ENCODE data around the gene SGCD.

The SGCD gene

DNA sequence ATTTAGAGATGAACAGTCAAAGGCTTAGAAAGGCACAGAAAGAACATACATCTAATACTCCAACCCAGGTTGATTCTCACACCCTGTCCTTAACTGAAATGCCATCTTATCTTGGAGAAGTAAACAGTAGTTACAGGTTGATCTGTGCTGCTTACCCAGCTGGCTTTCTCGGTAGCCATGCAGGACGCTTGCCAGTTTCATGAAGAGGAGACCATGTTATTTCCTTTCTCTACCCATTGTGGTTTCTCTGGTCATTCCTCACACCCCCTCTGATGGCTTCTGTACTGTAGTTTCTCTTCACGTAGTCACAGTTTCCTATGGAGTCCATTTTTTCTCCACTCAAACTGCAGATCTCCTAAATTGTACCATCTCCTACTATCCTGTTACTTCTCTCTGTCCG lies 206.0 kb downstream of the SGCD start:
- no peak for TF ChIP-seq POLR2A (IDR thresholded peaks at IDR 0.05; ENCODE audit: low read depth, low read length)
- no peak for FAIRE-seq
- no peak for DNase-seq (ENCODE audit: insufficient read length, low spot score)

DNA sequence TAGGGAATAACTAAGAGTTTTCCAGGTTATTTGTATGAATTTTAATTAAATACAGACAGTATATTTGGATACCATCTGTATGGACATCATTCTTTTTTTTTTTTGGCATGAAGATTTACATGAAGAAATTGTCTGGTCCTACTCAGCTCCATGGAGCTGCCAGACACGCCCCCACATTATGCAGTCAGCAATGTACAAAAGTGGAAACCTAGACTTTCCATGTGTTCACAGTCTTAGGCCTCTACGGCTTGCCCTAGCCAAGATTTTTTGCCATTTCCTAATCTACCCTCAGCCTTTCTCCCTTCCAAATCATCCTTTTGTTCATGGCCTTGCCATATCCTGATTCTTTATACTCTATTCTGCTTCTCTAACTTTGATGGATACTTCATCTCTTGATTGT lies 207.1 kb downstream of the SGCD start:
- no peak for FAIRE-seq
- DNase-seq (ENCODE audit: insufficient read length, low spot score) = no peak
- TF ChIP-seq POLR2A (IDR thresholded peaks at IDR 0.05; ENCODE audit: low read depth, low read length) = no peak

DNA sequence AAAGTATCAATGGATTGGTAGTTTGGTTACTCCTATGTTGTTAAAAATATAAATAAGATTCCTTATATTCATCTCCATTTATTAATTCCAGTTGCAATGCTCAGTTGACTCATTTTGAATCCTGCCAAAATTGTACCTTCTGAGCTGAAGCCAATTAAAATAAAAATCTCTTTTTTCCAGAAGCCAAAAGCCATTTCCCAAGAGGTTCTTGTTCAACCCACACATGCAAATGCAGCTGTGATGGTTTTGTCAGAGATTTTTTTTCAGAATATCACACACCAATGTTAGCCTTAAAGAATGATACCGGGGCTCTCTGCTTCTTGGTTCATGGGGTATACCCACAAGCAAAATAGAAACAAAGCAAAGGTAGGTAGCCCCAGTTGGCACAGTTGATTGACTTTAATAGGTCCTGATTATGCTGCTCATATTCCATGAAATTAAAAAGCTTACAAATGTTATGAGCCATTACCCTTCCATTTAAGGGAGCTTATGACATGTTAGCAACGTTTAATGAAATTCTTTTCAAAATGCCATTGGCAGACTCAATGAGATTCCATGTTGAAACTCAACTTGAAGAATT lies 208.0 kb downstream of the SGCD start:
- FAIRE-seq = no peak
- no peak for DNase-seq (ENCODE audit: insufficient read length, low spot score)
- no peak for TF ChIP-seq POLR2A (IDR thresholded peaks at IDR 0.05; ENCODE audit: low read depth, low read length)

DNA sequence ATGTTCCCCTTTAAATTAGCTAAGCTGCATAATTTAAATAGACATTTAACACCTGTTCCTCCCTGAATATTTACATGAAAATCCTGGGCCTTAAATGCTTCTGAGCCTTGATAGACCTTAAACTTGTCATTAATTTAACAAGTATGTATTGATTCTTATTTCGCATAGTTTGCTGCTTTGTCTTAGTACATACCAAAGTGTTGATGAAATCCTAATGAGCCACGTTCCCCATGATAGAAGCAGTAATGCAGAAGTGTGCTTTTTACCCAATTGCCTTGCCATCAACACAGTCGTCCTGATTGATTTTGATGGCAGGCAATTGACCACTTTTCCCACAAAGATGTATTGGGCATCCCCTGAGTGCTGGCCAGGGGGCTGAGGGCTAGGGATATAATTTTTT lies 213.5 kb downstream of the SGCD start:
- DNase-seq (ENCODE audit: insufficient read length, low spot score) (no peak), FAIRE-seq (no peak)
- TF ChIP-seq POLR2A (IDR thresholded peaks at IDR 0.05; ENCODE audit: low read depth, low read length) = no peak

DNA sequence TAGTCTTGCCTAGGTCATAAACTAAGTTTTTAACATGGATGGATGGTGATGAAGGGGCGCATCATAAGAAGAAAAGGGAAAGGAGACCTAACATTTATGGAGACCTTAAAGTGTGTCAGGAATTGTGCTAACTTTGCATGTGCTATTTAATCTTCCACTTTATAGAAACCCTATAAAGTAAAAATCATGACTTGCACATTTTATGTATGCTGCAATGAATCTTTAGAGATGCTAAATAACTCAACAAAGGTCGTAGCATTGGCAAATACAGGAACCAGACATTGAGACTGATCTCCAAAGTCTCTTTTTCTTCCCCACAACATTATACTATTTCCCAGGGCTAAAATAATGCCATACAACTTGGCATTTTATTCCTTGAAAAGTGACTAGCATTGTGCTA lies 214.6 kb downstream of the SGCD start:
- DNase-seq (ENCODE audit: insufficient read length, low spot score) (no peak), FAIRE-seq (no peak)
- no peak for TF ChIP-seq POLR2A (IDR thresholded peaks at IDR 0.05; ENCODE audit: low read depth, low read length)

DNA sequence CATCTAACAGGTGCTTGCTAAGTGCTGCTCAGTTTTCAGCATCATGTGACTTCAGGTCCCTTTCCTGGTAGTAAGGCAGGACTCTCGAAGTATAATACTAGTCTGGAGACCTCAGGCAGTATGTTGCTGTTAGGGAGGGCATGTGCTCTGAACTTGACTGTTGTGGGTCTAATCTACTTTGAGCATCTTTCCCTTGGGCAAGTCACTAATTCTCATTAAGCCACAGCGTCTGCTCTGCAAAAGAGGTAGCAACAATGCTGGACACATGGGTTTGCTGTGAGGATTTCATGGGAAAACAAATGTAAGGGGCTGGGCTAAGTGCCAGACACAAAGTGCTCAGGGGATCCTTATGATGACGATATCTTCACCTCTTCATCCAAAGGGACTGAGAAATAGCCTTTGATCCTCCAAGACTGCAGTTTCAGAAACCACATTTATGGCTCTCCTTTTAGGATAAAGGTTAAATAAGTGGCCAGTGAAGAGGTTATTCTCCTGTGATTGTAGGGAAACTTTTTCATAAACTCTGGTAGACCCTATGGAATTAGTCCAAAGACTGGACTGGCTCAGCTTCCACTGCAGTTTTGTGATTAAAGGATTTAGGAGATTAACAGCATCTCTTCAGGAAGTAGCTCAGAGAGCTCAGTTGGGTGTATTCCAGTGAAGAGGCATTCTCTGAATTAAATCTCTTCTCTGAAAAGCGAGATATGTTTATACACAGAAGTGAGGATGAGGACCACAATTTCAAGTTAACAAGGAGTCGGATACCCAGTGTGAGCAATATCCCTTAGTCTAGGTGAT lies 216.6 kb downstream of the SGCD start:
- TF ChIP-seq POLR2A (IDR thresholded peaks at IDR 0.05; ENCODE audit: low read depth, low read length) = no peak
- DNase-seq (ENCODE audit: insufficient read length, low spot score) = no peak
- FAIRE-seq = no peak

DNA sequence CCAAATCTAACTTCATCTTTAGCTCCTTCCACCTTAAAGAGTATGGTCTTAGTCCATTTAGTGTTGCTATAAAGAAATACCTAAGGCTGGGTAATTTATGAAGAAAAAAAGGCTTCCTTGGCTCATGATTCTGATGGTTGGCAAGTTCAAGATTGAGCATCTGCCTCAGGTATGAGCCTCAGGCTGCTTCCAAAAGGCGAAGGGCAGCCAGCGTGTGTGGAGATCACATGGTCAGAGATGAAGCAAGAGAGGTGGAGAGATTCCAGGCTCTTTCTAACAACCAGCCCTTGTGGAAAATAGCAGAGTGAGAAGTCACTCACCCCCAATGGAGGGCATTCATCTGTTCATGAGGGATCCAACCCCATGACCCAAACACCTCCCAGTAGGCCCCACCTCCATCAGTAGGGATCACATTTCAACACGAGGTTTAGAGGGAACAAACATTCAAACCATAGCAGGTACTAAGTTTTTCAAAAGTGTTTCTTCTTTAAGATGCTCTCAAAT lies 225.9 kb downstream of the SGCD start:
- FAIRE-seq = no peak

DNA sequence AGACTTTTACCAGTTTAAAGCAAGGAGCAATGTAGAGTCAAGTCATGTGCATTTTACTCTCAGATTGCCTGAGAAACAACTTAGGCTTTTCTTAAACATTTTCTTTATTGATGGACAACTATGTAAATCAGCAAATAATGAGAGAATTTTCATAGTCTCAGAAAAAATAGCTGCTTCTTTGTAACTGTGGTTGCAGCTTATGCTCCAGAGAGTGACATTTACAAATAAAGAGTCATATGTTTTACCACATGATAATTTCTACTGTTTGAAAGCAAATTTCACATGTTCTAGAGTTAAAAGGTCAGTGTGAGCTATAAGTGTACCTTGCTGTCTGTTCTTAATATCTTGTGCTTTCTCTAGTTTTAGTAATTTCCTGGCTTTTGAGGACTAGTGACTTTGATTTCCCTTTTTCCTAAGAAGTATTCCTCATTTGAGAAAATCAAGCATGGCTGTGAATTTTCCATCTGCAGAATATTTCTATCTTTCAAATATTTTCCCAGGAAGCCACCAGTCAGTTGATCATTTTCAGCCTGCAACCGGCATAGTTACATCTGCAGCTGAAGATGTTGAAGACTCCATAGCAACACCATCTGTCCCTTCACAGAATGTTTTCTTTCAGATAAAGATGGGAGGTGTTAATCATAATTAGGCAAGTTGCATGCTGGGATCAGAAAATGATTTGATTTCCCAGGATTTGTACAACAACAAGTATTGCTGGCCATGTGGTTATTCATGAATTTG lies 229.9 kb downstream of the SGCD start:
- FAIRE-seq (no peak), DNase-seq (ENCODE audit: insufficient read length, low spot score) (no peak)
- no peak for TF ChIP-seq POLR2A (IDR thresholded peaks at IDR 0.05; ENCODE audit: low read depth, low read length)

More for the DNA sequence above, 225.9 kb downstream of the SGCD start:
- DNase-seq (ENCODE audit: insufficient read length, low spot score) = no peak
- TF ChIP-seq POLR2A (IDR thresholded peaks at IDR 0.05; ENCODE audit: low read depth, low read length) = no peak

DNA sequence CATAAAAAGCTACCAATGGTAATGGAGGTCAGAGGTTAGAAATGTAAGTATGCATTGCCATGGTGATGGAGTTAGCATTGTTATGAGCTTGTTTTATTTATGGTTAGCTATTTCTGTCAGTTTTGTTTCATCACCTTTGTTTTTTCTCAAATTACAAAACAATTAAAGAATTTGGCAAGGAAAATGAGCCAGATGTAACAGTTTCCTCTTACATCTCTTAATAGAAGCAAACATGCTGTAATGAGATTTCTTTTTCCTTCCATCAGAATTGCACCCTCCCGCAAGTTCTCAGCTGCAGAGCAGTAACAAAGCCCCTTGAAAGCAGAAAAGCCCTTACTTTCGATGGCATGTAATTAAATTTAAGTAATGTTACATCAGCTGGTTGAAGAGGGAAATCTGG lies 233.0 kb downstream of the SGCD start:
- FAIRE-seq = no peak
- no peak for TF ChIP-seq POLR2A (IDR thresholded peaks at IDR 0.05; ENCODE audit: low read depth, low read length)
- no peak for DNase-seq (ENCODE audit: insufficient read length, low spot score)

DNA sequence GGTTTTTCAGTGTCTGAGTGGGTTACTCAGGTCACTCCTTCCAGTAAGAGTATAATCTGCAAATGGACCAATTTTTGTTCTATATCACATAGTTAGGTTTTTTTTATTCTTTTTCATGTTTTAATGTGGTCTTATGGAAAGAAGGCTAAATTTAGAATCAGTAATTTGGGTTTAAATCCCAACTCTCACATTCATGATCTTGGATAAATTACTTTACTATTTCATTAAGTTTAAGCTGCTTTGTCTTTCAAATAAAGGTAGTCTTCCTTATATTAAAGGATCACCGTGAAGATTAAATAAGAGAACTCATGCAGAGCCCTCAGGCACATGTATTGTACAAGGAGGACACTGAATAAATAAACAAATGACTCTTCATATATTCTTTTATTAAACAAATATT lies 234.7 kb downstream of the SGCD start:
- no peak for DNase-seq (ENCODE audit: insufficient read length, low spot score)
- no peak for FAIRE-seq
- TF ChIP-seq POLR2A (IDR thresholded peaks at IDR 0.05; ENCODE audit: low read depth, low read length) = no peak

DNA sequence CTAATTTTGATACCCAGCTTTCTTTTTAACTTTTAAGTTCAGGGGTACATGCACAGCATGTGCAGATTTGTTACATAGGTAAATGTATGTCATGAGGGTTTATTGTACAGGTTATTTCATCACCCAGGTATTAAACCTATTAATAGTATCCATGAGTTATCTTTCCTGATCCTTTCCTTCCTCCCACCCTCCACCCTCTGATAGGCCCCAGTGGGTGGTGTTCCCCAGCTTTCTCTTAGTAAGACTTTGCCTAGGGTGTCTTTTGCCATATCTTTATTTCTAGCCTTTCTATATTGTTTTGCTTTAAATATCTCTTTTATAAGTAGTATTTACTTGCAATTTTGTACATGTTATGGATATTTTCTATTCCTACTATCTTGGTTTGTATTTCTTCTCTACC lies 243.7 kb downstream of the SGCD start:
- FAIRE-seq (no peak), DNase-seq (ENCODE audit: insufficient read length, low spot score) (no peak)
- no peak for TF ChIP-seq POLR2A (IDR thresholded peaks at IDR 0.05; ENCODE audit: low read depth, low read length)

DNA sequence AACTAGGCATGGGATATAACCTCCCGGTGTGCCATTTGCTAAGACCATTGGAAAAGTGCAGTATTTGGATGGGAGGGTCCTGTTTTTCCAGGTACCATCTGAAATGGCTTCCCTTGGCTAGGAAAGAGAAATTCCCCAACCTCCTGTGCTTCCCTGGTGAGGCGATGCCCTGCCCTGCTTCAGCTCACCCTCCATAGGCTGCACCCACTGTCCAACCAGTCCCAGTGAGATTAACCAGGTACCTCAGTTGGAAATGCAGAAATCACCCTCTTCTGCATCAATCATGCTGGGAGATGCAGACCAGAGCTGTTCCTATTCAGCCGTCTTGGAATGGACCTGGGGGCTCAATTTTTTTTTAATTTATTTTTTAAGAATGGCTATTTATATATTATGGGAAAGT lies 254.8 kb downstream of the SGCD start:
- FAIRE-seq = no peak
- DNase-seq (ENCODE audit: insufficient read length, low spot score) = no peak
- TF ChIP-seq POLR2A (IDR thresholded peaks at IDR 0.05; ENCODE audit: low read depth, low read length) = no peak

DNA sequence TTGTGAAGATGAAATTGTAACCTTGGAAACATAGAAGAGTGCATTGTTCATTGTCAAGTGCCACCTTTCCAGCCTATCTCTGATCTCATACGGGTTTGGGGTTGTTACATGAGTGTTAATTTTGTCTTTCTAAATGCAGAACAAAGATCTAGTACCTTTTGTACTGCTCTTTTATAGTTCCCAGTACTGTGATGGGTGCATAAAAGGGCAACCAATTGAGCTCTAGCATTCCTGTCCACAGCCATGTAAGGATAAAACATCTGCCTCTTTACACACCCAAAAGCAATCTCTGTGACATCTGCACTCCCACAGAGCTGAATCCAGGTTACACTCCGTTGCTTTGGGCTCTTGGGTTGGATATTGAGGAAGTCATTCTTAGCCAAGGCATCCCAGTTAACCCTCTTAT lies 255.2 kb downstream of the SGCD start:
- FAIRE-seq (no peak), DNase-seq (ENCODE audit: insufficient read length, low spot score) (no peak)

DNA sequence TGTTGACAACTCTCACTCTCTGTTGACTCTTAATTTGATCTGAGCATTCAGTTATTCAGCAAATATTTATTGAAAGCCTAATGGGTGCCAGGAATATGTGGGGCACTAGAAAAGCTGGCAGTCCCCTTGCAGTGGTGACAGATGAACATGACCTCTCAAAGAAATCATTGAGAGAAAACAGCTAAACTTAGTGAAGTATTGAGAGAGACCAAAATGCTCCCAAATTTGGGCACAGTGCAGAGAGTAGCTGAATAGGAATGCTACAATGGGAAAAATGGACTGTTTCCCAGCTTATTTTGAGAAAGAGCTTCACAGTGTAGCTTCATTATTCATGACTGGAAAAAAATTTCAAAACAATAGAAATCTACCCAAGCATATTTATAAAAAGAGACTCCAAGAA lies 257.9 kb downstream of the SGCD start:
- FAIRE-seq (no peak), DNase-seq (ENCODE audit: insufficient read length, low spot score) (no peak)
- TF ChIP-seq POLR2A (IDR thresholded peaks at IDR 0.05; ENCODE audit: low read depth, low read length) = no peak

More for the DNA sequence above, 255.2 kb downstream of the SGCD start:
- no peak for TF ChIP-seq POLR2A (IDR thresholded peaks at IDR 0.05; ENCODE audit: low read depth, low read length)

Measured in H54 (cell line).